GM19452 (cell line): ENCODE data around the gene ALDH5A1.

Source experiments
- ATAC-seq: cut with Tn5 transposase; IDR thresholded peaks from one replicate; pipeline ENCODE4 v1.9.1; 2021; ENCODE audit not compliant: unreplicated experiment

The ALDH5A1 gene

DNA sequence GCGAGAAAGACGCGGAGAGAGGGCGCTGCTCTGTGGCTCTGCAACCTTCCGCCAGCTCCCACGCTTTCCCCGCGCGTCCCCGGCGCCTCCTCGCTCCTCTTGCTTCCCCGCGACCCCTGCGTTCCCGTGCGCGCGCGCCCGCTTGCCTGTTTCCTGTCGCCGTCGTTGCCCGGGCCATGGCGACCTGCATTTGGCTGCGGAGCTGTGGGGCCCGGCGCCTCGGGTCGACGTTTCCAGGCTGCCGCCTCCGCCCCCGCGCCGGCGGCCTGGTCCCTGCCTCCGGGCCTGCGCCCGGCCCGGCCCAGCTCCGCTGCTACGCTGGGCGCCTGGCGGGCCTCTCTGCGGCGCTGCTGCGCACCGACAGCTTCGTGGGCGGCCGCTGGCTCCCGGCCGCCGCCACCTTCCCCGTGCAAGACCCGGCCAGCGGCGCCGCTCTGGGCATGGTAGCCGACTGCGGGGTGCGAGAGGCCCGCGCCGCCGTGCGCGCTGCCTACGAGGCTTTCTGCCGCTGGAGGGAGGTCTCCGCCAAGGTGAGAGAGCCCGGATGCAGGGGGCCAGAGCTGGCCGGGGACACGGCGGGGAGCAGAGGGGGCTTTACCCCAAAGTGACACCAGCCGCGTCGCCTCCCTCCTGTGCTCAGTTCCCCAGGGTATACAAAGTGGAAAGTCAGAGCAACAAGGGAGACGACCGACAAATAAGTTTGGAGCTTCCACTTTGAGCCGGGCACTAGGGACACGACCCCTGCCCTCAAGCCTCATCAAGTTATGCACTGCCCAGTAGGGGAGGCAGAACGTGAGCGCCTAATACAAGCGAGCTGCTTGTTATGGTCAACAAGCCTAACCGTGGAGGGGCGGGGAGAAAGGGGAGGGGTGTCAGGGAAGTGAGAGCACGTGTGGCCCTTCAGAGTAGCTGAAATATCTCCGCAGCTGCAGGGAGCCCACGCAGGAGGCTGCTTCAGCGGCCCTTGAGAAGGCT lies at the start of gene ALDH5A1:
Gene ALDH5A1, plus strand, starts transcription at position 149 of the 975 bp plus-strand sequence. Its CDS starts 28 bp downstream, at position 177.
- ATAC-seq: peak; percentile 71

DNA sequence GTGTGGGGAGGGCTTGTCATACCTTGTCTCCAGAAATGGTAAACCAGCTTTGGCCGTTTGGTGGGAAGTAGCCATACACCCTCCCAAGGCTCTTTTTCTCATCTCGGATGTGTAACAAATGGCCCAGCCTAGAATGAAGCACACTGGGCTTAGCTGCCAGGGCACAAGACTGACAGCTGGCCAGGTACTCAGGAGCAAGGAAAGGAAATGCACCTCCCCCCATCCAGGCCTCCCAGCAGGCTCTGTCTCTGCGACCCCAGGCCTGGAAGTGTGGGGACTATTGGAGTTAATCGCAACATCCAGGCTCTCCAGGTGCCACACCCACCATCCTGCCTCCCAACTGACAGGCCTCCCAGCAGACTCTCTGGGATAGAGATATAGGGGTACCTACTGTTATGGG lies 49.1 kb upstream of the ALDH5A1 start:
- no peak for ATAC-seq

- no peak for ATAC-seq
These were observed 48.1 kb upstream of the ALDH5A1 start for GRCh38 chr6:24446670-24447069.

DNA sequence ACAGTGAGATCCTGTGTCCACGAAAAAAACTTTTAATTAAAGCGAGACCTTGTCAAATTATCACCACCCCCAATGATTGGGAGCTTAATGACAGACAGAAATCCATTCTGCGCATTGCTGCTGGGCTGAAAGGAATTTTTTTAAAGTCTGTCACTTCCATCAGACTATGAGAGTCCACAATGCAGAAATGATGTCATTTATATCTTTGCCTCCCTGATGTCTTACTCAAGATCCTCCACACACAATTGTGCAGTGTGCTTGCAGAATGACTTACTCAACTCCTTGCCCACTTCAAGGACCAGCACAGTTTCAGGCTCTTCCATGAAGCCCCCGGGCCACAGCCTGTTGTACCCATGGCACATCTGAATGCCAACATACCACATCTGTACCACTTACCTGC lies 46.4 kb upstream of the ALDH5A1 start:
- no peak for ATAC-seq

- no peak for ATAC-seq
These were observed 45.8 kb upstream of the ALDH5A1 start for GRCh38 chr6:24448828-24449525.

DNA sequence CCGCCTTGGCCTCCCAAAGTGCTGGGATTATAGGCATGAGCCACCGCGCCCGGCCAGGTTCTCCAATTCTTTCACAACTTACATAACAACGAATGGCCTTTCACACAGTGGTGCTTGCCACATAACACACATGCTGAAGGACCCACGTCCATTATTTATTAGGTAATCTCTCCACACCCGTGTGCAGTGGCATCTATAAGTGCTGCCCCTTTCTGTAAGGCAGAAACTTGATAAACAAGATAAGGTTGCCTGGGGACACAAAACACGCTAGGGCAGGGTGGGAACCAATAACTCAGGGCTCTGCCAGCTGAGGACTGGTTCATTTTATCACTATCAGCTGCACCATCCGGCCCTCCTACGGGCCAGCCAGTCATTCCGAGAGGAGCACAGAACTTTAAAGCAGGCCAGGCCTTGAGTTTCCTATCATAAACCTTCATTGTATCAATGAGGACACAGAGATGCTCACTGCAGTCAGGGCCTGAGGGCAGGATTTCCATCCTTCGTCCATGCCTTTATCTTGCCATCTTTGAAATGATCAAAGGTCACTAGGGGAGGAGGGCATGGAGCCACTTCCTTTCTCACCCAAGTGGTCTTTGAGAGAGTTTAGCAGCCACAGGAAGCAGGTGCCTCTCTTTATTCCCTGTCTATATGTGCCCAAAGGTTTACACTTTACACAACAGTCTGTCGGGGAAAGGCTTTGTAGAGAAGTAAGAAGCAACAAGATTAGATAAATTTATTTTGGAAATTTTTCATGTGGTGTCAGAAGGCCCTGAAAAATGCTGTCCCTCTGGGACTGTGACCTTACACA lies 43.0 kb upstream of the ALDH5A1 start:
- no peak for ATAC-seq

DNA sequence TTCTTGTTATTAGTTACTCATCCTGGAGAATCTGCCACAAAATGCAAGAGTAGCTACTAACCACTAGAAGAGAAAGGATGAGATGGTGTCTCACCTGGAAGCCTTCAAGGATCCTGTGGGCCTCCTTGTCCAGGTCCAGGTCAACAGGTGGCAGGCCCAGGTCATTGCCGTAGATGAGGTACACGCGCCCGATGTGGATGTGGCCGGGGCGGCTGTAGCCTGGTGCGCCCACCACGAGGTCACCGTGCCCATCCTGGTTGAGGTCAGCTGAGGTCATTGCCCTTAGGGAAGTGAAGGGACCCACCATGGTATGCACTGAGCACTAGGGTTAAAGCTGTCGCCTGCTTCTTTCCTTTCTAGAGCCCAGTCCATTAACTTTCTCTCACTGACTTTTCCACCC lies 40.8 kb upstream of the ALDH5A1 start:
- ATAC-seq: no peak

GRCh38 chr6:24454452-24454851 lies 40.3 kb upstream of the ALDH5A1 start:
- no peak for ATAC-seq

DNA sequence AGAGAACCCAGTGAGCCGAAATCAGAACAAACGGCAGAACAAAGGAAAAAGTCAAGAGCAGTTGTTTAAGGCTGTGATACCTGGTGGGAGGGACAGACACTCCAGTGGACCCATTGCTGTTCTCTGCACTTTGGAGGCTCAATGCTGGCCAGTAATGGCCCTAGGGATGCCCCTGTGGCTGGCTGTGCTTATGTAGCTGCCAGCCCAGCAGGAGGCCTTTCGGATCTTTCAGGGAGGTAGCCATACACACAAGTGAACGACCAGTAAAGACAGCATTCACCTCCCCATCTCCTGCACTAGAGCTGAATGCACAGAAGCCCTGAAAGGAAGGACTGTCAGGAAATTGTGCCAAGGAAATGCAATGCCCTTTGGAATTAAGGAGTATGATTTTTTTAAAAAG lies 39.7 kb upstream of the ALDH5A1 start:
- ATAC-seq: no peak

- no peak for ATAC-seq
These were observed 36.6 kb upstream of the ALDH5A1 start for GRCh38 chr6:24458134-24458533.

DNA sequence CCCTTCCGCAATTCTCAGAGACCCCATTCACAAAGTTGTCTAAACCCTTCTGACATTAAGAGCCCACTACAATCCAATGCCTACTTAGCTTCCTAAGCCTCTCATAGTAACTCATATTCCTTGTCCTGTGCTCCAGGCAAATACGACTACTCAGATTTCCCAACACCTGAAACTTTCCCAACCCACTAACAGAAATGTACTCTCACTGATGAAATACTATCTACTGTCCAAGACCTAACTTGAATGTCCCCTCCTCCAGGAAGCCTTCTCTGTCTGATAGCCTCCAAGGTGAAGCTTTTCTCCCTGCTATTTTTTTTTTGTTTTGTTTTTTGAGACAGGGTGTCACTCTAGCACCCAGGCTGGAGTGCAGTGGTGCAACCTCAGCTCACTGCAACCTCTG lies 35.8 kb upstream of the ALDH5A1 start:
- ATAC-seq: no peak

GRCh38 chr6:24460966-24461365 lies 33.8 kb upstream of the ALDH5A1 start:
- no peak for ATAC-seq

- ATAC-seq: no peak
These were observed 30.3 kb upstream of the ALDH5A1 start for GRCh38 chr6:24464253-24465038.

GRCh38 chr6:24469811-24470210 lies 25.0 kb upstream of the ALDH5A1 start:
- no peak for ATAC-seq

DNA sequence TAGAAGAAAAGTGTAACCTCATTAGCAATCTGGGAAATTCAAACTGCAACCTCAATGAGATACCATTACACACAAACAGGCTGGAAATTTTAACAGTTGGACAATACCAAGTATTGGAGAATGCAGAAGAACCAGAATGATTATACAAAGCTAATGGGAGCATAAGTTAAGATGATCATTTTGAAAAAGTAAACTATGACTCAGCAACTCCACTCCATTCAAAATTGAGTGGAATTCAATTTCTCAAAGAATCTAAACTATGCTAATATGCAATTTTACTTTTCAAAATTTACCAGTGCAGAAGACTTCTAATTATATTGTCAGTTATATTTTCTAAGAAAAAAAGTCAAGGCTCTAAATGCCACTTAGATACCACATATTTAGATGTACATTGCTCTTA lies 22.6 kb upstream of the ALDH5A1 start:
- ATAC-seq: no peak

DNA sequence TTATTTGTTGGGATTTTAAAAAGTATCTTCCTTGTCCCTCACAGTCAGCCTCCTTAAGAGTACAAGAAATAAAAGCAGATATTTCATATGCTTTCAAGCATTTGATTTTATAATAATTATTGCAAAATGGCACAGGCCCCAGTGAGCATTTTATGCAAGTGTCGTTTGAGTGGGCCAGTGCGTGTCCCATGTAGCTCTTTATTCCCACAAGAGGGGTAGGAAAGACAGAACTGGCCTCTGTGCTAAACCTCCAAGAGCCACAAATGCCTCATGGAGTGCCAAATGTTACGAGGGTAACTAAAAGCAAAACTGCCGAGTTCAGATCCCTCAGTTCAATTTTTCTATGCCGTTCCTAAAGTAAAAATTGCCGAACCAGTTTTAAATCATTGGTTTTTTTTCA lies 18.1 kb upstream of the ALDH5A1 start:
- ATAC-seq: no peak

- no peak for ATAC-seq
These were observed 17.7 kb upstream of the ALDH5A1 start for GRCh38 chr6:24477070-24477469.

DNA sequence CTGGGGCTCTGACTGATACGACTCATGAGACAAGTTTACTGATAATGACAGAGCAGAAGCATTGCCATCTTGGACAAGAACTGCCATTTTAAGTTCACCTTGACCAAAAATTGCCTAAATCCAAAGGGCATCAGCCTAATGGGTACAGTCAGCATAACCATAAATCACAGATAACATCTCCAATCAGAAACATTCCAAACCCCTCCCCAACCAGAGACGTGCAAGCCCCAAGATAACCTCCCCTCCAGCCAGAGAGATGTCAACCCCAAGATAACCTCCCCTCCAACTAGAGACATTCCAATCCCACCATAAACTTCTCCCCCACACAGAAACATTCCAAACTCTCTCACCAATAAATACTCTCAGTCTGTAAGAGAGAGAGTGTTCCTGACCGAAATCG lies 15.9 kb upstream of the ALDH5A1 start:
- no peak for ATAC-seq

DNA sequence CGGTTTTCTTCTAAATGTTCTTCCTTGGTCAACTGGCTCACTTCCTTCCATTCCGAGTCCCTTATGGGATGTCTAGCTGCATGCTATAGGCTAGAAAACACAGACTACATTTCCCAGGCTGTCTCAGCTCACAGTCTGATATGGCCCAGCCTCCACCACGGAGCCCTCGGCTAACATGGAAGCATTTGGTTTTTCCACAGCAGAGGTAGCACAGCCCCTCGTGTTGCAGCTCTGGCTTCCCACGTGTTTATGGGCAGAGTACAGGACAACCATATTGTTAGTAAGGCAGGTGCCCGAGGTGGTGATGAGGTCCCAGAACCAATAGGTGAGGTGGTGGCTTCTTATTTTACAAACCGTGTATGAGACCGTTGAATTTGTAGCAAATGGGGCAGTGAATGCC lies 14.1 kb upstream of the ALDH5A1 start:
- no peak for ATAC-seq

- no peak for ATAC-seq
These were observed 13.3 kb upstream of the ALDH5A1 start for GRCh38 chr6:24481449-24481848.
